Thyroid gland (tissue), 4 donors: ENCODE results near the gene OSBPL1A.

ENCODE experiments used
- CTCF ChIP-seq, 6 experiments: fragments of 200-600 bp in 3 of 6; fragments of 450-650 bp in 3 of 6; sonication (generic) in 3 of 6; IDR thresholded peaks; one replicate each; pipeline ENCODE4 v1.5.1; 2016 to 2019; ENCODE audit warnings: antibody characterized with exemption in 6 of 6, mild to moderate bottlenecking in 2 of 6, inconsistent platforms in 1 of 6, moderate library complexity in 1 of 6
- POLR2A ChIP-seq, 2 donors: fragments of 450-650 bp; IDR thresholded peaks; one replicate each; pipeline ENCODE4 v1.6.1; 2017; ENCODE audit warnings: antibody characterized with exemption in 2 of 2, mild to moderate bottlenecking in 2 of 2, moderate library complexity in 1 of 2

DNA sequence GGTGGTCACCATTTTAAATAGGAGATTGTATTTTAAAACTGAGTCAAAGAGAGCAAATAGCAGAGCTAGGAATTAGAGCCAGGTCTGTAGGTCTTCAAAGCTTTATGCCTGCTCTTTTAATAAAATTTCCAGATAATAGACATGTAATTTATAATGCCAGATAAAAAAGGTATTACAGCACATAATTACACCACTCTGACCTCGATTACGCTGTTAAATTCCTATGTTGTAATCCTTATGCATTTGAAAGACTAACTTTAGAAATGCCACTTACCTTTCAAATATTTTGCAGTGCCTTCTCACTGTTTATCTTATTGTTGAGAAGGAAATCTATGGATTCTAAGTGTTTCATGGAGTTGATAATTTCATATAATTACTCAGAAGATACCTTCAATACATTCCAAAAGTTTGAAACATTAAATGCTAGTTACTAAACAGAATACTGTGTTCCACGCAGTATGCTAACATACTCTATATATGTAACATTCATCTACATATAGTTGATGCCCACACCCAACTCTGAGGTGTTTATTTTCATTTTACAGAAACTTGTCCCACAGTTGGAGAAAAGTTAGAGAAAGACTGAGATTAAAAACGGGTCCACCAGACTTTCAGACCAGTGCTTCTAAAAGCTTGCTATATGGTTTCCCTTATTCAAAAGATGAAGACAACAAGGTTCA, 120.0 kb downstream of the OSBPL1A start:
- TF ChIP-seq CTCF (IDR thresholded peaks at IDR 0.05) (no peak), POLR2A (IDR thresholded peaks at IDR 0.05) (no peak)
